SK-N-MC (cell line): ENCODE measurements around the gene UGT1A10.
"Not testable (repeated sequence)": the region's sequence is repeated elsewhere in the genome, so short reads cannot be mapped to it uniquely, and the experiment has no call there.

ENCODE experiments used
- DNase-seq: peaks from one replicate; pipeline ENCODE4 v3.0.0-alpha.2; 2011; ENCODE audit warnings: low read depth, low spot score
- H3K27ac ChIP-seq: fragments of 200-600 bp; sonication (generic); 2 replicates; pipeline ENCODE4 v1.5.1; 2016; ENCODE audit warnings: mixed run types
- H3K36me3 ChIP-seq: fragments of 200-600 bp; sonication (generic); 2 replicates; pipeline ENCODE4 v1.6.1; 2017; ENCODE audit warnings: antibody characterized with exemption, low read length, mixed read lengths; ENCODE audit not compliant: insufficient read depth
- H3K4me3 ChIP-seq: fragments of 200-600 bp; sonication (generic); 2 replicates; pipeline ENCODE4 v1.5.1; 2016
- H3K9ac ChIP-seq: fragments of 200-600 bp; sonication (generic); 2 replicates; pipeline ENCODE4 v1.8.0; 2017; ENCODE audit warnings: mixed run types, mixed read lengths; ENCODE audit not compliant: insufficient read length
- H3K9me3 ChIP-seq: fragments of 200-600 bp; sonication (generic); 2 replicates; pipeline ENCODE4 v1.6.1; 2017; ENCODE audit warnings: low read depth, mild to moderate bottlenecking, antibody characterized with exemption, low read length, moderate library complexity, mixed read lengths
- EZH2 ChIP-seq: fragments of 200-600 bp; sonication (generic); IDR thresholded peaks from one replicate; pipeline ENCODE4 v1.6.1; 2017; ENCODE audit warnings: antibody characterized with exemption
- FOXP2 ChIP-seq: optimal IDR thresholded peaks from 2 replicates; pipeline ENCODE3; 2011; ENCODE audit warnings: mild to moderate bottlenecking, moderate library complexity; ENCODE audit not compliant: insufficient read depth; ENCODE audit errors: extremely low read length, control extremely low read depth
- POLR2AphosphoS5 ChIP-seq: IDR thresholded peaks from 2 replicates; pipeline ENCODE4 v1.6.1; 2012; ENCODE audit warnings: mild to moderate bottlenecking, low read depth, low read length, borderline replicate concordance

UGT1A10 gene

DNA sequence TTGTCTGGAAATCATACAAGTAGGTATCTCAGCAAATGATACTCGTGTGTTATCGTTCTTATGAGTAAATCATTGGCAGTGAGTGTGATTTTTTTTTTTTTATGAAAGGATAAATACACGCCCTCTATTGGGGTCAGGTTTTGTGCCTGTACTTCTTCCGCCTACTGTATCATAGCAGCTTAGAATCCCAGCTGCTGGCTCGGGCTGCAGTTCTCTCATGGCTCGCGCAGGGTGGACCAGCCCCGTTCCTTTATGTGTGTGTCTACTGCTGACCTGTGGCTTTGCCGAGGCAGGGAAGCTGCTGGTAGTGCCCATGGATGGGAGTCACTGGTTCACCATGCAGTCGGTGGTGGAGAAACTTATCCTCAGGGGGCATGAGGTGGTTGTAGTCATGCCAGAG is at the start of gene UGT1A10:
Gene UGT1A10, plus strand, starts transcription at position 143 of the 400 bp plus-strand sequence. Its CDS starts 75 bp downstream, at position 218.
- DNase-seq, H3K4me3 ChIP-seq, H3K27ac ChIP-seq, H3K9ac ChIP-seq, H3K9me3 ChIP-seq, H3K36me3 ChIP-seq: not testable (repeated sequence)

DNA sequence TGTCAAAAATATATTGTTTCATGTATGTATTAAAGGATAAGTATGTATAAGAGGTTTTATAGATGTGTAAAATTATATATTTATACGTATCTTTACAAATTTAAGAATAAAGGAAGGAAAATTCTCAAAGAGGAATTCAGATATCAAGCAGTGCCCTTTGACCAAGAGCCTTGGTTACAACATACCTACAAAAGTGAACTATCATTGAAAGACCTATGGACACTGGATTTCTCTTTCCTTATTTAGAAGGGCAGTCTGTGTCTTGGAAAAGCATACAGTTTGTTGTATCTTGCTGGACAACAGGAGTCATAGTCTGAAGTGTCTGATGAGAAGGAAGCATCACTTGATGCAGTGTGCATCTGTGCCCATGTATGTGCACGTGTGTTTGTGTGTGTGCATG is 47.8 kb upstream of the UGT1A10 start:
- Histone ChIP-seq H3K9ac (no peak overlapping the region), H3K9me3 (no peaks in the 10 kb centered on the region), H3K36me3 (no peaks in the 10 kb centered on the region), H3K4me3 (no peak overlapping the region), H3K27ac (no peak overlapping the region)
- DNase-seq = no peak
- no peak for TF ChIP-seq FOXP2
- TF ChIP-seq EZH2 = no peak
- TF ChIP-seq POLR2AphosphoS5 = no peak

DNA sequence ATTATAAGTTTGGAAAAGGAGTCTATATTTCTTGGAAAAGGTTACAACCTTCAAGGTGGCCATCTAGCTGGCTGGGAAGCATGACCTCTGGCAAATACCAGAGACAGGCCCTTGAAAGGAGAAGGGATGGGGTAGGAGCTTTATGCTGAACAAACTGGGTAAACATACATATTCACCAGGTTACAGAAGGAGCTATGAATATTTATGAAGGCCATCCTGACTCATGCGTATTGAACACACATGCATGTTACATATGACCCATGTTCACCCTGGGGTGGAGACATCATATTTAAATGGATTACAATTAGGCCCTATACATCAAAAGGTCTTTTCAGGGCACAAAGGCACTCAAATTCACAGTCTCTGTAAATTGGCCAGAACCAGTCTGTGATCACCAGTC is 43.5 kb upstream of the UGT1A10 start:
- H3K9me3 ChIP-seq, H3K4me3 ChIP-seq, H3K9ac ChIP-seq, H3K27ac ChIP-seq, H3K36me3 ChIP-seq, DNase-seq: not testable (repeated sequence)

DNA sequence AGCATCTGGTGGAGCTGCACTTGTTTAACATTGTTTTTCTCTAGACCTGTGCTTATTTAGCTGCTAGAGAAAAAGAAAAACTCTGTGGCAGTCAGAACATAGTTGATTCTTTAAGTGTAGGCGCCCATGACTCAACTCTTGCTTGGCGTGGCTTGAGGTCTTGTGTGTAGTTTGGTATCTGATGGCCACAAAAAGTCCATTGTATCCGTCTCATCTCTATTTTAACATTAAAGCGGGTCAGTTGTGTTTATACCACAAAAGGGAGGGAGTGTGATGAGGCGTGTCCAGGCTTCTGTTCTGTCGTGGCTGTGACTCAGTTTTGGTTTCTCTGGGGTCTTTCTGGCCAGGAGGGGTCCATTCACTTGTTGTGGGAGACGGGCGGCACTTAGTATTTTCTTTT is 43.0 kb upstream of the UGT1A10 start:
- no peak overlapping the region for H3K4me3 ChIP-seq
- no peak overlapping the region for H3K27ac ChIP-seq
- no peaks in the 10 kb centered on the region; the same call in 1 of the 2 replicates for H3K9me3 ChIP-seq
- DNase-seq = no peak
- H3K9ac ChIP-seq = no peak overlapping the region
- no peaks in the 10 kb centered on the region for H3K36me3 ChIP-seq
- TF ChIP-seq EZH2 (no peak), FOXP2 (no peak), POLR2AphosphoS5 (no peak)

DNA sequence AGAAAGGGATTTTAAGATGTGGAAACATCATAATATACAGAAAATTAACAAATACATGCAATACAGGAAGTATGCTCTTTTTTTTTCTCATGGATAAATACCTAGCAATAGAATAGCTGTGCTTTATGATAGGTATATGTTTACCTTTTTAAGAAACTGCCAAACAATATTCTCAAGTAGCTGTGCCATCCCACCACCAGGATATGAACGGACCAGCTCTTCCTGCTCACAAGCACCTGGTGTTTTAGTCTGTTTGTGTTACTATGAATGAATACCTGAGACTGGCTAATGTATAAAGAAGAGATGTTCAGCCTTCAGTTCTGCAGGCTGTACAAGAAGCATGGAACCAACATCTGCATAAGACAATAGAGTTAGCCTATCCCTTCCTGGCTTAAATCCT is 38.7 kb upstream of the UGT1A10 start:
- H3K36me3 ChIP-seq = no peaks in the 10 kb centered on the region
- no peak overlapping the region for H3K9ac ChIP-seq
- H3K27ac ChIP-seq = peak overlapping the region; percentile 80
- H3K4me3 ChIP-seq = no peak overlapping the region
- TF ChIP-seq POLR2AphosphoS5 (no peak), FOXP2 (no peak), EZH2 (no peak)
- no peaks in the 10 kb centered on the region; the same call in 1 of the 2 replicates for H3K9me3 ChIP-seq
- no peak for DNase-seq

DNA sequence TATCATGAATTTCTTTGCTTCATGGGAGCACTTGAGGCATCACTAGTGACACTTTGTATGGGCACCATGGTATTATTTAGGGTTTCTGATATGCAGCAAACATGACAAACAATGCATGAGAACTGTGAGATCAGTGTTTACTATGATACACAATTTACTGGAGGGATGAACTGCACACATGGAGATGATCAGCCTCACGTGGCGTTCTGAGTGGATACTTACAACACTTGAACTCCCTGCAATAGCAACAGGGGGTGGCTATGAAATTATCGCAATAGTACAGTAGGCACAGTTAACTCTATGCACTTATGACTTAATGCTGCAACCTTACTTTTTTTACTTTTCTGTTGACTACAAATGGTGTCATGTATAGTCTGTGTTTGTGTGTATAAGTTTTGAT is 37.3 kb upstream of the UGT1A10 start:
- Histone ChIP-seq H3K4me3 (no peak overlapping the region), H3K27ac (0 out of 2 replicates have a peak overlapping the region, but pooled peaks have one; percentile 80), H3K9ac (no peak overlapping the region), H3K36me3 (no peaks in the 10 kb centered on the region), H3K9me3 (no peaks in the 10 kb centered on the region; the same call in 1 of the 2 replicates)
- peak; percentile 40 for DNase-seq
- no peak for TF ChIP-seq POLR2AphosphoS5

DNA sequence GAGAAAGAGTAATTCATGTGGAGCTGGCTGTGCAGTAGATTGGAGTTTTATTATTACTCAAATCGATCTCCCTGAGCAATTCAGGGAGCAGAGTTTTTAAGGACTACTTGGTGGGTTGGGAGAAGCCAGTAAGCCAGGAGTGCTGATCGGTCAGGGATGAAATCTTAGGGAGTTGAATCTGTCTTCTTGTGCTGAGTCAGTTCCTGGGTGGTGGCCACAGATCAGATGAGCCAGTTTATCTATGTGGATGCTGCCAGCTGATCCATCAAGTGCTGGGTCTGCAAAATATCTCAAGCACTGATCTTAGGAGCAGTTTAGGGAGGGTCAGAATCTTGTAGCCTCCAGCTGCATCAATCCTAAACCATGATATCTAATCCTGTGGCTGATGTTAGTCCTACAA is 35.9 kb upstream of the UGT1A10 start:
- TF ChIP-seq FOXP2 (no peak), POLR2AphosphoS5 (no peak), EZH2 (no peak)
- DNase-seq = no peak
- no peaks in the 10 kb centered on the region; the same call in 1 of the 2 replicates for H3K9me3 ChIP-seq
- H3K36me3 ChIP-seq = no peaks in the 10 kb centered on the region
- no peak overlapping the region for H3K4me3 ChIP-seq
- H3K9ac ChIP-seq = no peak overlapping the region
- no peak overlapping the region for H3K27ac ChIP-seq

DNA sequence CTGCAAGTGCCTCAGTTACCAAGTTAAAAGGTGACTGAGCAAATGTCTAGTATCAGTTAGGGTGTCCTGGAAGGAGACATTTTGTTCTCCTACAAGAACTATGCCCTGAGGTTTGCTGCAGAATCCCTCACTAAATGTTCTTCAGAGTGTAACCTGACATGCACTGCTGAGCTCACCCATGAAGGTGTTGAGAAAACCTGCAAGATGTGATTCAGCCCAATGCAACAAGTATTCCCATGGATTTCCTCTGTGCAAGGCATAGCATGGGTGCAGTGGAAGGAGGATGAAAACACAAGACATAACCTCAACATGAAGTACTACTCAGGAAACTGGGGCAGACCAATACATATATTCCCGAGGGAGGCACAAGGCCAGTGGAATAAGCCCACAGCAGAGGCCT is 34.2 kb upstream of the UGT1A10 start:
- Histone ChIP-seq H3K9ac (no peak overlapping the region), H3K9me3 (no peaks in the 10 kb centered on the region), H3K27ac (no peak overlapping the region), H3K4me3 (no peak overlapping the region), H3K36me3 (no peaks in the 10 kb centered on the region)
- TF ChIP-seq FOXP2 (no peak), EZH2 (no peak), POLR2AphosphoS5 (no peak)
- DNase-seq = no peak

DNA sequence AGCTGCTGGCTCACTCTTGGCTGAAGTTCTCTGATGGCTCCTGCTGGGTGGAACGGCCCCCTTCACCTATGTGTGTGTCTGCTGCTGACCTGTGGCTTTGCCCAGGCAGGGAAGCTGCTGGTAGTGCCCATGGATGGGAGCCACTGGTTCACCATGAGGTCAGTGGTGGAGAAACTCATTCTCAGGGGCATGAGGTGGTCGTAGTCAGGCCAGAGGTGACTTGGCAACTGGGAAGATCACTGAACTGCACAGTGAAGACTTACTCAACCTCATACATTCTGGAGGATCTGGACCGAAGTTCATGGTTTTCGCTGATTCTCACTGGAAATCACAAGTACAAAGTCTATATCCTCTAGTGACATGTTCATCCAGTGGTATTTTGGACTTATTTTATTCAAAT is 32.7 kb upstream of the UGT1A10 start:
- TF ChIP-seq FOXP2 (no peak), POLR2AphosphoS5 (no peak), EZH2 (no peak)
- no peak overlapping the region for H3K27ac ChIP-seq
- no peak for DNase-seq
- H3K9me3 ChIP-seq = no peaks in the 10 kb centered on the region
- H3K36me3 ChIP-seq = no peaks in the 10 kb centered on the region
- no peak overlapping the region for H3K4me3 ChIP-seq
- H3K9ac ChIP-seq = no peak overlapping the region

DNA sequence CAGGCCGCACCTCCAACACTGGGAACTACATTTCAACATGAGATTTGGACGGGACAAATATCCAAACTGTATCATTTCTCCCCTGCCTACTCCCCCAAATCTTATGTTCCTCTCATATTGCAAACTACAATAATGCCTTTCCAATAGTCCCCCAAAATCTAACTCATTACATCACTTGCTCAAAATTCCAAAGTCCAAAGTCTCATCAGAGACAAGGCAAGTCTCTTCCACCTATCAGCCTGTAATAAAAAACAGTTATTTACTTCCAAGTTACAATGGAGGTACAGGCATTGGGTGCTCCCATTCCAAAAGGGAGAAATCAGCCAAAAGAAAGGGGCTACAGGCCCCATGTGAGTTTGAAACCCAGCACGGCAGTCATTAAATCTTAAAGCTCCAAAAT is 31.4 kb upstream of the UGT1A10 start:
- Histone ChIP-seq H3K9ac (no peak overlapping the region), H3K36me3 (no peaks in the 10 kb centered on the region), H3K4me3 (no peak overlapping the region), H3K9me3 (no peaks in the 10 kb centered on the region), H3K27ac (no peak overlapping the region)
- no peak for DNase-seq
- TF ChIP-seq POLR2AphosphoS5 (no peak), EZH2 (no peak), FOXP2 (no peak)
